Heart left ventricle (tissue), 16 donors: ENCODE measurements around the gene SMARCA1. TPM values are rescaled to one million over a fixed set of nuclear protein-coding genes. Genes with fewer than 3 reads are reported as not detected.
A peak's percentile ranks its signal among the peaks of the same experiment; 100 is the strongest.

Experiments used
- ATAC-seq, 4 donors: fragments of 200-7000 bp; cut with Tn5 transposase; one replicate each; pipeline ENCODE4 v1.9.1; 2020 to 2022; ENCODE audit warnings: moderate library complexity in 4 of 4, mild to moderate bottlenecking in 3 of 4, moderate number of reproducible peaks in 1 of 4
- DNase-seq, 5 donors: peaks; one replicate each; pipeline ENCODE4 v3.0.0-alpha.2; 2020
- H3K27ac ChIP-seq, 12 donors: fragments of 200-600 bp; sonication (generic) in 4 of 12; one replicate each; pipeline versions ENCODE4 v1.5.0 to v1.8.0; 2016 to 2022; ENCODE audit warnings: mild to moderate bottlenecking in 2 of 12
- H3K27me3 ChIP-seq, 9 donors: fragments of 200-600 bp; sonication (generic) in 2 of 9; one replicate each; pipeline versions ENCODE4 v1.5.1 to v1.8.0; 2016 to 2022; ENCODE audit warnings: mild to moderate bottlenecking in 3 of 9
- H3K36me3 ChIP-seq, 9 donors: fragments of 200-600 bp; sonication (generic) in 2 of 9; one replicate each; pipeline versions ENCODE4 v1.5.0 to v1.8.0; 2018 to 2022; ENCODE audit warnings: mild to moderate bottlenecking in 2 of 9
- H3K4me1 ChIP-seq, 12 donors: fragments of 200-600 bp; sonication (generic) in 4 of 12; one replicate each; pipeline versions ENCODE4 v1.5.0 to v1.8.0; 2016 to 2022; ENCODE audit warnings: mild to moderate bottlenecking in 3 of 12
- H3K4me3 ChIP-seq, 12 donors: fragments of 200-600 bp; sonication (generic) in 4 of 12; one replicate each; pipeline versions ENCODE4 v1.5.0 to v1.8.0; 2017 to 2022; ENCODE audit warnings: mild to moderate bottlenecking in 9 of 12, moderate library complexity in 4 of 12
- H3K9me3 ChIP-seq, 12 donors: fragments of 200-600 bp; sonication (generic) in 4 of 12; one replicate each; pipeline versions ENCODE4 v1.5.0 to v1.8.0; 2016 to 2022; ENCODE audit warnings: mild to moderate bottlenecking in 1 of 12
- POLR2A ChIP-seq, 2 donors: fragments of 450-650 bp; IDR thresholded peaks; one replicate each; pipeline ENCODE4 v1.6.1; 2017; ENCODE audit warnings: antibody characterized with exemption in 2 of 2, mild to moderate bottlenecking in 2 of 2, moderate library complexity in 2 of 2
- WGBS, 4 donors: extraction: QIAGEN DNeasy Blood & Tissue Kit in 2 of 4; methylation state at CpG; one replicate each; pipeline versions ENCODE4 v1.1.5 to v1.1.7; 2013 to 2018; 5-methylcytosine and 5-hydroxymethylcytosine counted together
- intact Hi-C, 10 donors: fragments of 100-400 bp; cut with DNase I; formaldehyde crosslinking; loops; one replicate each; pipeline versions ENCODE4 v1.11.1 to v1.14.2; 2022
- polyA plus RNA-seq, 2 donors: library from polyadenylated mRNA; stranded (reverse); fragments of 200-250 nt; gene quantifications; one replicate each; pipeline ENCODE4 v1.2.3, GENCODE V29; 2013
- total RNA-seq, 9 donors: library from RNA; depleted of rRNA in 2 of 9; stranded (reverse); fragments of >200 nt in 2 of 9; fragmentation: NEBNext Ultra II Directional in 3 of 9; extraction: Animal tissue kit (Norgen Biotek cat#: 25700) in 3 of 9; gene quantifications; one replicate each; pipeline versions ENCODE4 v1.1.0 to v1.2.4, GENCODE V29; 2016 to 2023
- TF ChIP-seq, protein P1 (sequence below), 12 donors: fragments of 200-600 bp; sonication (generic) in 4 of 12; IDR thresholded peaks; one replicate each; pipeline versions ENCODE4 v1.5.0 to v1.8.0; 2018 to 2022; ENCODE audit warnings: antibody characterized with exemption in 12 of 12, mild to moderate bottlenecking in 5 of 12
- donor health status: ischemic (EF 13 %, LVEDD 7.1; RV severe dilation, severe dysfunction).
- donor health status: healthy with polysubstance abuse.
- donor health status: DM: no; HTN: yes; CAD: no.
- donor health status: DM: no; HTN: no; CAD: no.
- donor health status: ischemic (EF 25% LVEDD 6.9; RV normal size, moderate dysfunction).
- donor health status: ischemic (EF 25% LVEDD 5.7; RV mildly dilated, moderate dysfunction).
- donor health status: healthy.
- donor health status: DM: yes; HTN: yes; CAD: no.
- donor health status: ischemic (EF 35%, LVEDD 5.7; RV mildly dilated, moderate dysfunction).
- donor health status: nonischemic (EF 11% LVEDD 7.7; RV severe dilation, severe dysfunction).
- donor health status: DM: yes; HTN: yes; CAD: no.
- donor health status: PGD.
- donor health status: ischemic (EF 29% LVEDD 5.4; RV normal size, mild dysfunction).
- donor health status: nonischemic (EF 23%, LVEDD 6.1; RV moderate dilation, normal function).

SMARCA1 gene
- total and polyA plus RNA-seq, 11 donors, result 7.6 to 38.5 (median 30.8) TPM

- H3K4me3 ChIP-seq, result no peak overlapping the region
- 75 to 95% (median 86%) methylated on average over 5 of the region's 5 CpGs for WGBS, 4 donors
- TF ChIP-seq, protein P1, sequence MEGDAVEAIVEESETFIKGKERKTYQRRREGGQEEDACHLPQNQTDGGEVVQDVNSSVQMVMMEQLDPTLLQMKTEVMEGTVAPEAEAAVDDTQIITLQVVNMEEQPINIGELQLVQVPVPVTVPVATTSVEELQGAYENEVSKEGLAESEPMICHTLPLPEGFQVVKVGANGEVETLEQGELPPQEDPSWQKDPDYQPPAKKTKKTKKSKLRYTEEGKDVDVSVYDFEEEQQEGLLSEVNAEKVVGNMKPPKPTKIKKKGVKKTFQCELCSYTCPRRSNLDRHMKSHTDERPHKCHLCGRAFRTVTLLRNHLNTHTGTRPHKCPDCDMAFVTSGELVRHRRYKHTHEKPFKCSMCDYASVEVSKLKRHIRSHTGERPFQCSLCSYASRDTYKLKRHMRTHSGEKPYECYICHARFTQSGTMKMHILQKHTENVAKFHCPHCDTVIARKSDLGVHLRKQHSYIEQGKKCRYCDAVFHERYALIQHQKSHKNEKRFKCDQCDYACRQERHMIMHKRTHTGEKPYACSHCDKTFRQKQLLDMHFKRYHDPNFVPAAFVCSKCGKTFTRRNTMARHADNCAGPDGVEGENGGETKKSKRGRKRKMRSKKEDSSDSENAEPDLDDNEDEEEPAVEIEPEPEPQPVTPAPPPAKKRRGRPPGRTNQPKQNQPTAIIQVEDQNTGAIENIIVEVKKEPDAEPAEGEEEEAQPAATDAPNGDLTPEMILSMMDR (IDR thresholded peaks at IDR 0.05), result no peak
- no peak for TF ChIP-seq POLR2A (IDR thresholded peaks at IDR 0.05)
- H3K27ac ChIP-seq, result no peak overlapping the region
- intact Hi-C loops, result no loop called here
- DNase-seq, result no peak
- no peaks in the 10 kb centered on the region for H3K36me3 ChIP-seq
- no peak for ATAC-seq
- peaks cover 0 to 7% (median 0%) of the 10 kb centered on the region in 9 donors for H3K27me3 ChIP-seq
- H3K4me1 ChIP-seq, result no peaks in the 10 kb centered on the region
- H3K9me3 ChIP-seq, result no peaks in the 10 kb centered on the region
These were observed 7.1 kb upstream of the SMARCA1 start for GRCh38 chrX:129530410-129530809.

GRCh38 chrX:129529685-129530281 is 6.5 kb upstream of the SMARCA1 start:
- TF ChIP-seq POLR2A (IDR thresholded peaks at IDR 0.05), result no peak
- TF ChIP-seq, protein P1 (IDR thresholded peaks at IDR 0.05), result no peak
- intact Hi-C loops, result no loop called here
- WGBS, 4 donors, result 31 to 49% (median 42%) methylated on average over 4 of the region's 4 CpGs

DNA sequence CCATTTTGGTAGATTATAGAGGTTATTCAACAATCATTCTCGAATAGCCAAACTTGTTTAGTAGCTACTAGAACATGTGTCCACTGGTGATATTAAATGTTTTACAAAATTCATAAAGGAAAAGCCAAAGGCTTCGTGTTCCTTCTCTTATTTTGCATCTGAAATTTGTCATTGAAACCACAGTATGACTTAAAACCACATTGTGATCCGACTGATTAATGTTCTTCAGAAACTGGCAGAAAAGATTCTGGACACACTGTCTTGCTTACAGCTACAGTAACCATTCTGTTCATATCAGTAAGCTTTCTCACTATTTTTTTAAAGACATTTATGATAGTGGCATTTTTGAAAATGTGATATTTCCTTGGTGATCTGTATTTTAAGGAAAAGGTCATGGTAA is 2.6 kb upstream of the SMARCA1 start:
- intact Hi-C loops, result no loop called here
- ATAC-seq (no peak), DNase-seq (no peak)
- Histone ChIP-seq H3K36me3 (no peaks in the 10 kb centered on the region), H3K27me3 (peaks cover 0 to 10% (median 0%) of the 10 kb centered on the region in 9 donors), H3K4me1 (peaks cover 0 to 12% (median 4%) of the 10 kb centered on the region in 12 donors), H3K4me3 (no peak overlapping the region), H3K27ac (no peak overlapping the region), H3K9me3 (no peaks in the 10 kb centered on the region)
- 49 to 68% (median 62%) methylated on average over 3 of the region's 3 CpGs for WGBS, 4 donors
- TF ChIP-seq, protein P1 (IDR thresholded peaks at IDR 0.05), result no peak
- no peak for TF ChIP-seq POLR2A (IDR thresholded peaks at IDR 0.05)

More at GRCh38 chrX:129529685-129530281, 6.5 kb upstream of the SMARCA1 start:
- H3K4me3 ChIP-seq, result no peak overlapping the region
- H3K36me3 ChIP-seq, result no peaks in the 10 kb centered on the region
- H3K9me3 ChIP-seq, result no peaks in the 10 kb centered on the region
- peaks cover 0 to 7% (median 0%) of the 10 kb centered on the region in 9 donors for H3K27me3 ChIP-seq
- H3K4me1 ChIP-seq, result no peaks in the 10 kb centered on the region
- no peak overlapping the region for H3K27ac ChIP-seq
- DNase-seq (peak in 1 of 5 donors; percentile 4), ATAC-seq (no peak)

- no peak for TF ChIP-seq POLR2A (IDR thresholded peaks at IDR 0.05)
- TF ChIP-seq, protein P1 (IDR thresholded peaks at IDR 0.05), result no peak
- no peak overlapping the region for H3K4me3 ChIP-seq
- no peaks in the 10 kb centered on the region for H3K9me3 ChIP-seq
- H3K27me3 ChIP-seq, result peaks cover 0 to 10% (median 0%) of the 10 kb centered on the region in 9 donors
- intact Hi-C loops, result no loop called here
- peaks cover 0 to 12% (median 4%) of the 10 kb centered on the region in 12 donors for H3K4me1 ChIP-seq
- no peaks in the 10 kb centered on the region for H3K36me3 ChIP-seq
- 47 to 74% (median 60%) methylated on average over 4 of the region's 4 CpGs for WGBS, 4 donors
- no peak for DNase-seq
- no peak overlapping the region for H3K27ac ChIP-seq
- ATAC-seq, result no peak
These were observed 1.9 kb upstream of the SMARCA1 start for GRCh38 chrX:129525162-129525561.
